Fibroblast of mammary gland (primary cell): ENCODE data around the gene HIP1.
A peak's percentile ranks its signal among the peaks of the same experiment; 100 is the strongest.

Source experiments
- DNase-seq: peaks from one replicate; pipeline ENCODE4 v3.0.0-alpha.2; 2010; ENCODE audit warnings: low read depth
- H3K4me3 ChIP-seq: 2 replicates; pipeline ENCODE4 v1.5.1; 2011; ENCODE audit warnings: low read depth, mild to moderate bottlenecking, low read length, moderate library complexity; ENCODE audit not compliant: control insufficient read depth
- CTCF ChIP-seq: conservative IDR thresholded peaks from 2 replicates; pipeline ENCODE4 v1.5.1; 2011; ENCODE audit warnings: low read depth, low read length, inconsistent platforms; ENCODE audit not compliant: control insufficient read depth, insufficient read depth

Gene HIP1

GRCh38 chr7:75628055-75628454 is 110.7 kb downstream of the HIP1 start:
- no peak for TF ChIP-seq CTCF
- no peak overlapping the region for H3K4me3 ChIP-seq
- DNase-seq, result no peak

GRCh38 chr7:75626954-75627353 is 111.8 kb downstream of the HIP1 start:
- TF ChIP-seq CTCF, result no peak
- H3K4me3 ChIP-seq, result no peak overlapping the region
- no peak for DNase-seq

- H3K4me3 ChIP-seq, result no peak overlapping the region
- no peak for TF ChIP-seq CTCF
Observed at GRCh38 chr7:75625868-75626267, 112.9 kb downstream of the HIP1 start.

GRCh38 chr7:75624134-75624832 is 114.5 kb downstream of the HIP1 start:
- DNase-seq, result peak; percentile 58
- H3K4me3 ChIP-seq, result no peak overlapping the region

More at GRCh38 chr7:75625868-75626267, 112.9 kb downstream of the HIP1 start:
- no peak for DNase-seq

GRCh38 chr7:75623390-75624133 is 115.2 kb downstream of the HIP1 start:
- no peak for DNase-seq
- TF ChIP-seq CTCF, result no peak
- H3K4me3 ChIP-seq, result no peak overlapping the region

More at GRCh38 chr7:75624134-75624832, 114.5 kb downstream of the HIP1 start:
- TF ChIP-seq CTCF, result no peak

GRCh38 chr7:75621124-75621523 is 117.6 kb downstream of the HIP1 start:
- no peak for TF ChIP-seq CTCF
- H3K4me3 ChIP-seq, result no peak overlapping the region
- no peak for DNase-seq
